DOHH2 (cell line): ENCODE results near the gene CYP11A1.

Experiments used
- EZH2phosphoT487 ChIP-seq: fragments of 200-600 bp; sonication (generic); IDR thresholded peaks from 2 replicates; pipeline ENCODE4 v1.6.1; 2017; ENCODE audit warnings: borderline replicate concordance, mild to moderate bottlenecking, antibody characterized with exemption, low read length, moderate library complexity, mixed read lengths
- TF ChIP-seq, protein P1 (sequence below): fragments of 200-600 bp; sonication (generic); IDR thresholded peaks from one replicate; pipeline ENCODE4 v1.5.1; 2014; ENCODE audit warnings: antibody characterized with exemption, mild to moderate bottlenecking, low read depth, low read length; ENCODE audit not compliant: poor library complexity, severe bottlenecking

DNA sequence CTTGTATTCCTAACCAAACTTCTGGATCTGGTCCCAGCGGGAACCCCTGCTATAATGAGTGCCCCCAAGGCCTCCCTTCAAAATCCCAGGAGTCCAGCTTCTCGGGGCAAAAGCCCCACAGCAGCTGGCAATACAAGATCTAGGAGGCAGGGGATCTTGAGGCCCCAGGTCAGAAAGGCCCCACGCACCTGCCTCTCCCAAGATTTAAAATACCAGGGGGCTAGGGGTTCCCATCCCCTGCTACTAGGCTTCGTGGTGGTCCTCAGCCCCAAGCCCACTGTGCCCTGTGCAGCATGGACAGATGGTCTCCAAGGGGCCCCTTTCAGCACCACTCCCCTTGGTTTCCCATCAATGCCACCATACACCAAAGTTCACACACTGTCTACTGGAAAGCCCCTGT lies 15.8 kb upstream of the CYP11A1 start:
- TF ChIP-seq, protein P1, sequence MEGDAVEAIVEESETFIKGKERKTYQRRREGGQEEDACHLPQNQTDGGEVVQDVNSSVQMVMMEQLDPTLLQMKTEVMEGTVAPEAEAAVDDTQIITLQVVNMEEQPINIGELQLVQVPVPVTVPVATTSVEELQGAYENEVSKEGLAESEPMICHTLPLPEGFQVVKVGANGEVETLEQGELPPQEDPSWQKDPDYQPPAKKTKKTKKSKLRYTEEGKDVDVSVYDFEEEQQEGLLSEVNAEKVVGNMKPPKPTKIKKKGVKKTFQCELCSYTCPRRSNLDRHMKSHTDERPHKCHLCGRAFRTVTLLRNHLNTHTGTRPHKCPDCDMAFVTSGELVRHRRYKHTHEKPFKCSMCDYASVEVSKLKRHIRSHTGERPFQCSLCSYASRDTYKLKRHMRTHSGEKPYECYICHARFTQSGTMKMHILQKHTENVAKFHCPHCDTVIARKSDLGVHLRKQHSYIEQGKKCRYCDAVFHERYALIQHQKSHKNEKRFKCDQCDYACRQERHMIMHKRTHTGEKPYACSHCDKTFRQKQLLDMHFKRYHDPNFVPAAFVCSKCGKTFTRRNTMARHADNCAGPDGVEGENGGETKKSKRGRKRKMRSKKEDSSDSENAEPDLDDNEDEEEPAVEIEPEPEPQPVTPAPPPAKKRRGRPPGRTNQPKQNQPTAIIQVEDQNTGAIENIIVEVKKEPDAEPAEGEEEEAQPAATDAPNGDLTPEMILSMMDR = no peak
- no peak for TF ChIP-seq EZH2phosphoT487
